Adrenal gland (tissue), 12 donors: Measurements from ENCODE around the gene RIMBP2. TPM values are rescaled to one million over a fixed set of nuclear protein-coding genes. Genes with fewer than 3 reads are reported as not detected.
A peak's percentile ranks its signal among the peaks of the same experiment; 100 is the strongest.

ENCODE experiments used
- DNase-seq, 7 donors: peaks; one replicate each; pipeline ENCODE4 v3.0.0-alpha.2; 2019 to 2020
- H3K27ac ChIP-seq, 5 donors: fragments of 200-600 bp; sonication (generic) in 4 of 5; 1 replicate in 3 of 5; 2 replicates in 2 of 5; pipeline versions ENCODE4 v1.5.1 to v1.8.0; 2016 to 2020; ENCODE audit warnings: mild to moderate bottlenecking in 1 of 5
- H3K27me3 ChIP-seq: fragments of 200-600 bp; 2 replicates; pipeline ENCODE4 v1.8.0; 2021
- H3K36me3 ChIP-seq, 2 donors: fragments of 200-600 bp; replicated peaks in 1 of 2; 1 replicate in 1 of 2; 2 replicates in 1 of 2; pipeline versions ENCODE4 v1.5.1 to v1.8.0; 2018 to 2022
- H3K4me1 ChIP-seq, 2 donors: fragments of 200-600 bp; replicated peaks in 1 of 2; 1 replicate in 1 of 2; 2 replicates in 1 of 2; pipeline versions ENCODE4 v1.5.1 to v1.8.0; 2018 to 2021
- H3K4me3 ChIP-seq, 4 donors: fragments of 200-600 bp; sonication (generic) in 3 of 4; one replicate each; pipeline ENCODE4 v1.5.1; 2016 to 2018
- H3K9me3 ChIP-seq, 3 donors: fragments of 200-600 bp; sonication (generic) in 1 of 3; replicated peaks in 1 of 3; 1 replicate in 2 of 3; 2 replicates in 1 of 3; pipeline versions ENCODE4 v1.5.1 to v1.8.0; 2016 to 2021
- CTCF ChIP-seq, 6 experiments: fragments of 450-650 bp in 4 of 6; fragments of 200-600 bp in 2 of 6; sonication (generic) in 1 of 6; IDR thresholded peaks; 1 replicate in 5 of 6; 2 replicates in 1 of 6; pipeline versions ENCODE4 v1.5.1 to v1.8.0; 2016 to 2021; ENCODE audit warnings: antibody characterized with exemption in 6 of 6, mild to moderate bottlenecking in 2 of 6, moderate library complexity in 1 of 6
- POLR2A ChIP-seq, 2 donors: fragments of 450-650 bp; IDR thresholded peaks; one replicate each; pipeline ENCODE4 v1.6.1; 2017; ENCODE audit warnings: antibody characterized with exemption in 2 of 2, mild to moderate bottlenecking in 2 of 2, moderate library complexity in 1 of 2
- WGBS, 4 donors: extraction: QIAGEN DNeasy Blood & Tissue Kit in 2 of 4; methylation state at CpG; one replicate each; pipeline versions ENCODE4 v1.1.5 to v1.1.7; 2013 to 2017; 5-methylcytosine and 5-hydroxymethylcytosine counted together
- intact Hi-C, 2 donors: fragments of 100-400 bp; cut with DNase I; formaldehyde crosslinking; loops; one replicate each; pipeline versions ENCODE4 v1.14.1 to v1.15.0; 2022 to 2023
- polyA plus RNA-seq, 3 donors: library from polyadenylated mRNA; stranded (reverse); fragments of 200-250 nt in 2 of 3; fragments of 350-450 nt in 1 of 3; fragmentation: Illumina TruSeq in 1 of 3; extraction: RNeasy Lipid Tissue Mini Kit (QIAGEN cat#74804) in 1 of 3; gene quantifications; one replicate each; pipeline ENCODE4 v1.2.3, GENCODE V29; 2013 to 2014
- total RNA-seq, 9 donors: library from RNA; depleted of rRNA in 4 of 9; stranded (reverse); fragments of >200 nt in 4 of 9; fragments of 120-200 nt in 1 of 9; fragmentation: NEBNext Ultra II Directional in 1 of 9; extraction: Animal tissue kit (Norgen Biotek cat#: 25700) in 1 of 9; gene quantifications; one replicate each; pipeline versions ENCODE4 v1.1.0 to v1.2.4, GENCODE V29; 2013 to 2023
- donor health status: healthy with polysubstance abuse.
- donor health status: Bipolar disorder and iron deficiency.
- donor health status: DM: yes; HTN: yes; CAD: no.
- donor health status: DM: no; HTN: no; CAD: no.
- donor health status: DM: no; HTN: no; CAD: no.
- donor health status: DM: yes; HTN: yes; CAD: no.

The RIMBP2 gene
- total and polyA plus RNA-seq, 12 donors: 0.18 to 23.9 (median 6.3) TPM; not detected in 2

DNA sequence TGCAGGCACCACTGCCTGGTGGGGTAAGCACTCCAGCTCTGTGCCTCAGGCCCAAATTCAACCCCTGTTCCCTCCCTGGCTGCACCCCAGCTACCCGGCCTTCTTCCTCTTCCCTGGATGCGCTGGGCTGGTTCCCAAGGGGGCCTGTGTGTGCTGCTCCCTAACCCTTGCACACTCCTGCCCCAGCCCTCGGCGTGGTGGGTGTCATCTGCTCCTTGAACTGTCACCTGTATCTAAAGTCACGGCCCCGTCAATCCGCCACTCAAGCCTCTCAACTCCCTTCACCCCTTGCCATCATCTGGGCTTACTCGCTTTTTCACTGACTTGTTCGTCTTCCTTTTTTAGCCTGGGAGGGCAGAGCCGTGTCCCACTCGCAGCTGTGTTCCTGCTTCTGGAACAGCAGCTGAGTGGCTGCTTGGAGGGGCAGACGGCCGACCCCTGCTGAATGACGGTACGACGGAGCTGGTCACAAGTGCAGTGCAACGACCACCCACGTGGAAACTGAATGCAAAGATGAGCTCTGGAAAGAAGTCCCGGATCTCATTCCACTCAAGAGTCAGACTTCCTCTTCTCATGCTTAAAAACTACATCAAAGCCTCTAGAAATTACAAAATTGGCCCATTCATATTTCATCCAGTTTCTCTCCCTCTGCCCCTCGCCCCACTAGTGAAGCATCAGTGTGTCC is 239.5 kb downstream of the RIMBP2 start:
- 34 to 44% (median 41%) methylated on average over 20 of the region's 20 CpGs for WGBS, 4 donors
- H3K9me3 ChIP-seq: no peaks in the 10 kb centered on the region
- no peak for TF ChIP-seq CTCF (IDR thresholded peaks at IDR 0.05)
- TF ChIP-seq POLR2A (IDR thresholded peaks at IDR 0.05): no peak
- H3K4me3 ChIP-seq: no peak overlapping the region
- intact Hi-C loops: no loop called here
- H3K27ac ChIP-seq: peak overlapping the region in 1 of 5 donors; percentile 56
- no peaks in the 10 kb centered on the region for H3K36me3 ChIP-seq
- DNase-seq: no peak
- H3K27me3 ChIP-seq: no peaks in the 10 kb centered on the region
- H3K4me1 ChIP-seq: no peaks in the 10 kb centered on the region

DNA sequence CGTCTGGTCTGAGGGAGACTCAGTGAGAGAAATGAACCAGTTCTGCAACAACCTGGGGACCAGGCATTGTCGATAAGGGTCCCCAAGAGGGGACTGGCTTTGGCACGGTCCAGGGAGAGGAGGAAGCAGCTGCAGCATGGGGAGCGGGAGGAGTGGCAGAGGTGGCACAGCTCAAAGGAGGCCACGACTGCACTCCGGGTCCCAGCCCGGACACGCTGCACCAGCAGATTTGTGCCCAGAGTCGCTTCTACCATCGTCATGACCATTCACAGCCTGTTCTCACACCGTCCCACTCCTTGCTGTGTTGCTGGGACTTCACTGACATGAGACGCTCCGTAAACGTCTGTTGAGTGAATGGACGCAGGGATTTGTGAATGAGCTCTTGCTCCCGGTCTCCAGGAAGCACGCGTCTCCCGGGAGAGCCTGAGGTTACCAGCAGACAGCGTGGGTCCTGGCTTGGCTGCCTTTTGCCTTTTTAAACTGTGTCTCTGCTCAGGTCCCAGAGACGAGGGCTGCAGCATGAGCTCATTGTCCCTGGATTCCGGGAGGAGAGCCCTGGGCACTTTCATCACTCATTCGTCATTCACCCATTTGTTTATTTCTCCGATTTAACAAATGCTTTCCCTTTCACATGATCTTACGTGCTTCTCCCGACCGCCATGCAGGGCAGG is 241.4 kb downstream of the RIMBP2 start:
- Histone ChIP-seq H3K9me3 (no peaks in the 10 kb centered on the region), H3K4me1 (no peaks in the 10 kb centered on the region), H3K36me3 (no peaks in the 10 kb centered on the region), H3K4me3 (no peak overlapping the region), H3K27ac (peak overlapping the region in 1 of 5 donors; percentile 56), H3K27me3 (no peaks in the 10 kb centered on the region)
- intact Hi-C loops: no loop called here
- DNase-seq: peak in 1 of 7 donors; percentile 64
- WGBS, 4 donors: 57 to 73% (median 65%) methylated on average over 23 to 27 of the region's 27 CpGs
- TF ChIP-seq POLR2A (IDR thresholded peaks at IDR 0.05) (no peak), CTCF (IDR thresholded peaks at IDR 0.05) (no peak)

- DNase-seq: no peak
- WGBS, 4 donors: 63 to 68% (median 67%) methylated on average over 17 of the region's 17 CpGs
- Histone ChIP-seq H3K27ac (no peak overlapping the region), H3K4me3 (no peak overlapping the region), H3K36me3 (no peaks in the 10 kb centered on the region), H3K9me3 (no peaks in the 10 kb centered on the region), H3K4me1 (no peaks in the 10 kb centered on the region), H3K27me3 (no peaks in the 10 kb centered on the region)
- intact Hi-C loops: no loop called here
- no peak for TF ChIP-seq POLR2A (IDR thresholded peaks at IDR 0.05)
- TF ChIP-seq CTCF (IDR thresholded peaks at IDR 0.05): no peak
These were observed 242.8 kb downstream of the RIMBP2 start for GRCh38 chr12:130473266-130473665.

GRCh38 chr12:130470969-130471368 is 245.1 kb downstream of the RIMBP2 start:
- 70 to 87% (median 77%) methylated on average over 5 to 6 of the region's 6 CpGs for WGBS, 4 donors
- intact Hi-C loops: no loop called here
- Histone ChIP-seq H3K27ac (no peak overlapping the region), H3K36me3 (no peaks in the 10 kb centered on the region), H3K9me3 (no peaks in the 10 kb centered on the region), H3K4me3 (no peak overlapping the region), H3K4me1 (no peaks in the 10 kb centered on the region), H3K27me3 (no peaks in the 10 kb centered on the region)
- TF ChIP-seq CTCF (IDR thresholded peaks at IDR 0.05) (no peak), POLR2A (IDR thresholded peaks at IDR 0.05) (no peak)
- no peak for DNase-seq
